GM19351 (cell line): ENCODE data around the gene LGALS14.

Source experiments
- ATAC-seq: cut with Tn5 transposase; IDR thresholded peaks from one replicate; pipeline ENCODE4 v1.9.1; 2021; ENCODE audit warnings: mild to moderate bottlenecking, moderate library complexity; ENCODE audit not compliant: unreplicated experiment

LGALS14 gene

DNA sequence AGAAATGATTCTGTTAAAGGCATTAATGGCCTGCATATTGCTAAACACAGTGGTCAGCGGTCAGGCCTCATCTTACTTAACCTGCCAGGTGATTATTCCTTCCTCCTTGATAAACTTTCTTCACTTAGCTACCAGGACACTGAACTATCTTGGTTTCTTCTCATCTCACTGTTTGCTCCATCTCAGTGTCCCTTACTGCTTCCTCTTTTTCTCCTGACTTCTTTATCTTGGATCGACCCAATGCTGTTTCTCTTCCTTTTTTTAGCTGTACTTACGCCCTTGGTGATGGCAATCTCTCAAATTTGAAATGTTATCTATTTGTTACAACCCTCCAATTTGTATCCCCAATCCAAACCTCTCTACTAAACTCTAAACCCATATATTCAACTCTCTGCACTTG is 41.4 kb downstream of the LGALS14 start:
- ATAC-seq: no peak

DNA sequence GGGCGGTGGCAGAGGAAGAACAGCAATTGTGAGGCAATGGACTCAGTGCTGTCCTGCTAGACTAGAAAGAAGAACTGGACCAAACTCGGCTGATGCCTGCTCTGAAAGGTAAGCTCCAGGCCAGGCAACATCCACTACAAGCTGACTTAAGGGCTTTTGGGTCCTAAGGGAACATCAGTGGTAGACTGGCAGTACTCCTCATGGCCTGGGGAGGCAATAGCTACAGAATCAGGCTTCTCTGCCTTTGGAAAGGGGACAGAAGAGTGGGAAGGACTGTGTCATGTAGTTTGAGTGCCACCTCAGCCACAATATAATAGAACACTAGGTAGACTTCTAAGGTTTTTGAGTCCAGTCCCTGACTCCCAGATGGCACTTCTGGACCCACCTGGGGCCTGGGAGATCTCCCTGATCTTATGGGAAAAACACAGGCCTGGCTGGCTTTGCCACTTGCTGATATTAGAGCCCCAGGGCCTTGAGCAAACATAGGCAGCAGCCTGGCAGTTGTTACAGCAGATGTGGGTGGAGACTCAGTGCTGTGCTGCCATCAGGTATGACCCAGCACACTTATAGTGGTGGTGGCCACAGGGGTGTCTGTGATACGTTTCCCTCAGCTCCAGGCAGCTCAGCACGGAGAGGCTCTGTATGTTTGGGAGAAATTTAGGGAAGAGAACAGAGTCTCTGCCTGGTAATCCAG is 42.7 kb downstream of the LGALS14 start:
- no peak for ATAC-seq

DNA sequence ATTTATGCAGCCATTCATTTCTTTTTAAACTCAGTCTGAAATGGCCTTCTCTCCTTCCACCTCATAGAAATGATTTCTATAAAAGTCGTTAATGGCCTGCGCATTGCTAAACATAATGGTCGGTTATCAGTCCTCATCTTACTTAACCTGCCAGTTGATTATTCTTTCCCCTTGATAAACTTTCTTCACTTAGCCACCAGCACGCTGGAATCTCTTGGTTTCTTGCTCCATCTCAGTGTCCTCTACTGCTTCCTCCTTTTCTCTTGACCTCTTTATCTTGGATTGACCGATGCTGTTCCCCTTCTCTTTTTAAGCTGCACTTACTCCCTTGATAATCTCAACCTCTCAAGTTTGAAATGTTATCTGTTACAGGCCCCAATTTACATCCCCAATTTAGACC is 45.7 kb downstream of the LGALS14 start:
- ATAC-seq: no peak

DNA sequence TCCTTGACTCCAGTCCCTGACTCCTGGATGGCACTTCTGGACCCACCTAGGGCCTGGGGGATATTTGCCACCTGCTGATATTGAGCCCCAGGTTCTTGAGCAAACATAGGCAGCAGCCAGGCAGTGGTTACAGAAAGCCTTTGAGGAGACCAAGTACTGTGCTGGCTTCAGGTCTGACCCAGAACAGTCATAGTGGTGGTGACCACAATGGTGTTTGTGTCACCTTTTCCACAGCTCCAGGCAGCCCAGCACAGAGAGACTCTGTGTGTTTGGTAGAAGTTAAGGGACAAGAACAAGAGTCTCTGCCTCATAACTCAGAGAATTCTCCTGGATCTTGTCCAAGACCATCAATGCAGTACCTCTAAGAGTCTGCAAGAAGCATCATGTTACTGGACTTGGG is 48.1 kb downstream of the LGALS14 start:
- ATAC-seq: no peak

DNA sequence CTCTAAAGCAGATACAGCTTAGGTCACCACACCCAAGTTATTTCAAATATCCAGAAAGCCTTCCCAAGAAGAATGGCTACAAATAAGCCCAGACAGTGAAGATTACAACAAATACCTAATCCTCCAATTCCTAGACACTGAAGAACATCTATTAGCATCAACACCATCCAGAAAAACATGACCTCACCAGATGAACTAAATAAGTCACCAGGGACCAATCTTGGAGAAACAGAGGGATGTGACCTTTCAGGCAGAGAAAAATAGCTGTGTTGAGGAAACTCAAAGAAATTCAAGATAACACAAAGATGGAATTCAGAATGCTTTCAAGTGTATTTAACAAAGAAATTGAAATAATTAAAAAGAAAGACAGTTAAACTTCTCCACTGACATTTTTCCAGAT is 48.5 kb downstream of the LGALS14 start:
- no peak for ATAC-seq

DNA sequence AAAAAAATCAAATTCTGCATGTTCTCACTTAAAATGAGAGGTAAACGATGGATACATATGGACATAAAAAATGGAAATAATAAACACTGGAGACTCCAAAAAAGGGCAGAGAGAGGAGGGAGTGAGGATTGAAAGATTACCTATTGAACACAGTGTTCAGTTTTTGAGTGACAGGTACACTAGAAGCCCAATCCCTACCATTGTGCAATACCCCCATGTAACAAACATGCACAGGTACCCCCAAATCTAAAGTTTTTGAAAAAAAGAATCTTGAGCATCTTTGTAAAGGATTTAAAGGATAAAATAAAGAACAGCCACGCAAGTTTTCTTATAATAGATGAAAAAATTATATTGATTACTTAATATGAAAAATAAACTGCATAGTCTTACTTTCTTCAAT is 50.3 kb downstream of the LGALS14 start:
- ATAC-seq: no peak

DNA sequence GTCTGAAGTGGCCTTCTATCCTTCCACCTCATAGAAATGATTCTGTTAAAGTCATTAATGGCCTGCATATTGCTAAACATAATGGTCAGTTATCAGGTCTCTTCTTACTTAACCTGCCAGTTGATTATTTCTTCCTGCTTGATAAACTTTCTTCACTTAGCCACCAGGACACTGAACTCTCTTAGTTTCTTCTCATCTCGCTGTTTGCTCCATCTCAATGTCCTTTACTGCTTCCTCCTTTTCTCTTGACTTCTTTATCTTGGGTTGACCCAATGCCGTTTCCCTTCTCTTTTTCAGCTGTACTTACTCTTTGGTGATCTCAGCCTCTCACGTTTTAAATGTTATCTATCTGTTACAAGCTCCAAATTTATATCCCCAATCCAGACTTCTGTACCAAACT is 50.7 kb downstream of the LGALS14 start:
- ATAC-seq: no peak
